Endodermal cell (in vitro differentiated cells): ENCODE results near the gene SEC14L2. TPM values are rescaled to one million over a fixed set of nuclear protein-coding genes. Genes with fewer than 3 reads are reported as not detected.
A peak's percentile ranks its signal among the peaks of the same experiment; 100 is the strongest.

Experiments used
- DNase-seq: peaks from one replicate; pipeline ENCODE4 v3.0.0-alpha.2; 2017
- H3K27ac ChIP-seq: 2 replicates; pipeline ENCODE4 v1.5.1; 2013; ENCODE audit warnings: mild to moderate bottlenecking, low read depth, low read length, moderate library complexity
- H3K27me3 ChIP-seq: 2 replicates; pipeline ENCODE4 v1.6.1; 2013; ENCODE audit warnings: mild to moderate bottlenecking, low read length, moderate library complexity; ENCODE audit not compliant: insufficient read depth, control insufficient read depth, poor library complexity, severe bottlenecking
- H3K36me3 ChIP-seq: 2 replicates; pipeline ENCODE4 v1.7.0; 2013; ENCODE audit warnings: mild to moderate bottlenecking, low read length, moderate library complexity; ENCODE audit not compliant: control insufficient read depth, insufficient read depth
- H3K4me1 ChIP-seq: one replicate; pipeline ENCODE4 v1.7.0; 2013; ENCODE audit warnings: low read length; ENCODE audit not compliant: control insufficient read depth, insufficient read depth
- H3K4me3 ChIP-seq: 2 replicates; pipeline ENCODE4 v1.5.1; 2013; ENCODE audit warnings: mild to moderate bottlenecking, low read length, moderate library complexity
- H3K9ac ChIP-seq: 2 replicates; pipeline ENCODE4 v1.6.1; 2013; ENCODE audit warnings: mild to moderate bottlenecking, low read length, moderate library complexity; ENCODE audit not compliant: poor library complexity, severe bottlenecking; ENCODE audit errors: extremely low read depth
- H3K9me3 ChIP-seq: 2 replicates; pipeline ENCODE4 v1.6.1; 2013; ENCODE audit warnings: mild to moderate bottlenecking, low read length, moderate library complexity; ENCODE audit not compliant: control insufficient read depth
- H3K27ac Mint-ChIP-seq: 2 replicates; pipeline ENCODE4 v1.8.0; 2020; ENCODE audit warnings: mixed read lengths
- H3K27me3 Mint-ChIP-seq: 2 replicates; pipeline ENCODE4 v1.8.0; 2021; ENCODE audit warnings: mild to moderate bottlenecking, mixed read lengths; ENCODE audit not compliant: insufficient read depth
- H3K36me3 Mint-ChIP-seq: 2 replicates; pipeline ENCODE4 v1.8.0; 2020; ENCODE audit warnings: low read depth, mixed read lengths
- H3K4me1 Mint-ChIP-seq: 2 replicates; pipeline ENCODE4 v1.8.0; 2020; ENCODE audit warnings: mixed read lengths
- H3K4me3 Mint-ChIP-seq: 2 replicates; pipeline ENCODE4 v1.8.0; 2020; ENCODE audit warnings: mild to moderate bottlenecking, moderate library complexity, mixed read lengths
- H3K9me3 Mint-ChIP-seq: 2 replicates; pipeline ENCODE4 v1.8.0; 2020; ENCODE audit warnings: mild to moderate bottlenecking, mixed read lengths
- WGBS, 2 experiments: methylation state at CpG; one replicate each; pipeline versions ENCODE4 v1.1.5 to v1.1.7; 2013; ENCODE audit warnings: missing lambda C conversion rate in 2 of 2, mixed read lengths in 1 of 2; ENCODE audit not compliant: insufficient coverage in 1 of 2, insufficient read length in 1 of 2; 5-methylcytosine and 5-hydroxymethylcytosine counted together
- total RNA-seq, 2 donors: library from RNA; stranded (reverse); fragmentation: NEBNext Ultra II Directional in 1 of 2; extraction: Animal tissue kit (Norgen Biotek cat#: 25700) in 1 of 2; gene quantifications; 2 replicates in 1 of 2; 3 replicates in 1 of 2; pipeline ENCODE4 v1.2.1, GENCODE V29; 2021
- TF ChIP-seq, protein P1 (sequence below): fragments of 200-600 bp; sonication (generic); conservative IDR thresholded peaks from 2 replicates; pipeline ENCODE4 v1.5.0; 2021; ENCODE audit warnings: antibody characterized with exemption, mild to moderate bottlenecking

SEC14L2 gene
- total RNA-seq, 2 donors from 2014 or later: 13.9 to 19.1 TPM

DNA sequence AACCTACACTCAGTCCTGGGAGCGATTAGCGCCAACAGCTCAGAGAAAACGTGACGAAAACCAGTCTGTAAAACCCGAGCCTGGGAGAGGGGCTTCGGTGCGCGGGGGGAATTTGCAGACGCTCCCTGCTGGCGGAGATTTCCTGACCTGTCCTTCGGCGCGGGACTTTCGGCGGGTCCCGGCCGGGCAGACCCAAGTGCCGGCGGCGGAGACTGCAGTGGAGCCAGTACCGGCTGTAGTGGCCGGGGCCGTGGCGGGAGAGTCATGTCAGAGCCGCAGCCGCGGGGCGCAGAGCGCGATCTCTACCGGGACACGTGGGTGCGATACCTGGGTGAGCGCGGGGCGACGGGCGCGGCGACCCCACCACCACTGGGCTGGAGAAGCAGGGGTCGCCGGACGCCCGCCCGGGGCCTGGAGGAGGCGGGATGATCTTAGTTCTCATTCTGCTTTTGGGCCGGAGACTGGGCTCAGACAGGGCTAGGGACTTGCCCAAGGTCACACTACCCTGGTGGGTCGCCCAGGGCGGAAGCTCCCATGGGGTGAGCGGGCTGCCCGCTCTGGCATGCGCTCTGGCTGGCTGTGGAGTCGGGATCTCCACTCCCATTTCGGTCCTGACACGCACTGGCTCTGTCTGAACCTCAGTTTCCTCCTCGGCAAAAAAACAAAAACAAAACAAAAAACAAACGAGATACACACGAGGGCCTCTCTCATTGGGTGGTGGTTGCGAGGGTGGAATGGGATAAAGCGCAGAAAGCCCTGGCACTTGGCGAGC lies 29.0 kb downstream of the SEC14L2 start, which contains the start of gene MTFP1:
Gene MTFP1 (plus strand): TSS at position 153 of the 772 bp plus-strand sequence. CDS start 112 bp downstream, at position 265.
- H3K36me3 Mint-ChIP-seq: peaks cover 16% of the 10 kb centered on the region
- H3K4me3 Mint-ChIP-seq: peak within 1 kb of the TSS; percentile 79
- WGBS, 2 experiments: 0 to 2% methylated on average over 35 to 61 of the region's 61 CpGs
- TF ChIP-seq, protein P1, sequence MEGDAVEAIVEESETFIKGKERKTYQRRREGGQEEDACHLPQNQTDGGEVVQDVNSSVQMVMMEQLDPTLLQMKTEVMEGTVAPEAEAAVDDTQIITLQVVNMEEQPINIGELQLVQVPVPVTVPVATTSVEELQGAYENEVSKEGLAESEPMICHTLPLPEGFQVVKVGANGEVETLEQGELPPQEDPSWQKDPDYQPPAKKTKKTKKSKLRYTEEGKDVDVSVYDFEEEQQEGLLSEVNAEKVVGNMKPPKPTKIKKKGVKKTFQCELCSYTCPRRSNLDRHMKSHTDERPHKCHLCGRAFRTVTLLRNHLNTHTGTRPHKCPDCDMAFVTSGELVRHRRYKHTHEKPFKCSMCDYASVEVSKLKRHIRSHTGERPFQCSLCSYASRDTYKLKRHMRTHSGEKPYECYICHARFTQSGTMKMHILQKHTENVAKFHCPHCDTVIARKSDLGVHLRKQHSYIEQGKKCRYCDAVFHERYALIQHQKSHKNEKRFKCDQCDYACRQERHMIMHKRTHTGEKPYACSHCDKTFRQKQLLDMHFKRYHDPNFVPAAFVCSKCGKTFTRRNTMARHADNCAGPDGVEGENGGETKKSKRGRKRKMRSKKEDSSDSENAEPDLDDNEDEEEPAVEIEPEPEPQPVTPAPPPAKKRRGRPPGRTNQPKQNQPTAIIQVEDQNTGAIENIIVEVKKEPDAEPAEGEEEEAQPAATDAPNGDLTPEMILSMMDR: no peak
- peak; percentile 94 for DNase-seq
- Histone ChIP-seq H3K36me3 (peaks cover 15% of the 10 kb centered on the region), H3K9ac (peak within 1 kb of the TSS; percentile 71), H3K4me1 (peaks cover 19% of the 10 kb centered on the region), H3K4me3 (peak within 1 kb of the TSS; percentile 88), H3K27me3 (no peaks in the 10 kb centered on the region), H3K9me3 (no peaks in the 10 kb centered on the region), H3K27ac (no peak within 1 kb of the TSS)
- no peaks in the 10 kb centered on the region for H3K27me3 Mint-ChIP-seq
- H3K9me3 Mint-ChIP-seq: no peaks in the 10 kb centered on the region
- peak within 1 kb of the TSS; percentile 97 for H3K27ac Mint-ChIP-seq
- peaks cover 29% of the 10 kb centered on the region for H3K4me1 Mint-ChIP-seq

DNA sequence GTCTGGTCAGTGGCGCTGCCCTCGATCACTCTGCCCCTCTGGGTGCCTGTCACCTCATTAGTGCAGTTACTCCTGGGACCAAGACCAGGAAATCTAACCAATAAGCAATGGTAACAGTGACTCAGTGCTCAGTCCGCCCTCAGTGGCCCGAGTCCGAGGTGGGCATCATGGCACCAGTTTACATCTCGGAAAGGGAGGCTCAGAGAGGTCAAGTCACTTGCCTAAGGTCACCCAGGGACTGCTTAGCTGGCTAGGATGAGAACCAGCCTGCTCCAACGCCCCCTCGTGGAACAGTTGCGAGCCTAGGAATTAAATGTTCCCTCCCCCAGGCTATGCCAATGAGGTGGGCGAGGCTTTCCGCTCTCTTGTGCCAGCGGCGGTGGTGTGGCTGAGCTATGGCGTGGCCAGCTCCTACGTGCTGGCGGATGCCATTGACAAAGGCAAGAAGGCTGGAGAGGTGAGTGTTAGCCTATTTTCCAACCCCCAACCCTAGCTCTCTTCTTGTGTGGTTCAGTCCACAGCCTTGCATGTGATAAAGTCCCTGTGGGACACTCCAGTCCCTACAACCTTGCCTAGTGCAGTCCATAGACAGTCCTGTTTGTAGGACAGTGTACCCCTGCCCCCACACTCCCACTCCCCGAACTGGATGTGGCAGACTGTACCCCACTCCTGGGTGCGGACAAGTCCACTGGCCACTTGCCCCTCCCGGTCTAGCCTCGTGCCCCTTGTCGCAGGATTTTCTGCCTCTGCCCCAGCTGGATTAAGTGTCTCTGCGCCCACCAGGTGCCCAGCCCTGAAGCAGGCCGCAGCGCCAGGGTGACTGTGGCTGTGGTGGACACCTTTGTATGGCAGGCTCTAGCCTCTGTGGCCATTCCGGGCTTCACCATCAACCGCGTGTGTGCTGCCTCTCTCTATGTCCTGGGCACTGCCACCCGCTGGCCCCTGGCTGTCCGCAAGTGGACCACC lies 29.9 kb downstream of the SEC14L2 start:
- Mint-ChIP-seq H3K27ac (peak overlapping the region; percentile 96), H3K27me3 (no peaks in the 10 kb centered on the region), H3K4me3 (peak overlapping the region; percentile 79), H3K36me3 (peaks cover 12% of the 10 kb centered on the region), H3K9me3 (no peaks in the 10 kb centered on the region), H3K4me1 (peaks cover 25% of the 10 kb centered on the region)
- H3K4me1 ChIP-seq: peaks cover 11% of the 10 kb centered on the region
- TF ChIP-seq, protein P1: peak; percentile 80
- H3K4me3 ChIP-seq: peak overlapping the region; percentile 88
- peaks cover 15% of the 10 kb centered on the region for H3K36me3 ChIP-seq
- H3K9me3 ChIP-seq: no peaks in the 10 kb centered on the region
- no peak overlapping the region for H3K9ac ChIP-seq
- H3K27me3 ChIP-seq: no peaks in the 10 kb centered on the region
- WGBS, 2 experiments: 57 to 70% methylated on average over 16 to 29 of the region's 29 CpGs
- H3K27ac ChIP-seq: no peak overlapping the region
- DNase-seq: peak; percentile 96

DNA sequence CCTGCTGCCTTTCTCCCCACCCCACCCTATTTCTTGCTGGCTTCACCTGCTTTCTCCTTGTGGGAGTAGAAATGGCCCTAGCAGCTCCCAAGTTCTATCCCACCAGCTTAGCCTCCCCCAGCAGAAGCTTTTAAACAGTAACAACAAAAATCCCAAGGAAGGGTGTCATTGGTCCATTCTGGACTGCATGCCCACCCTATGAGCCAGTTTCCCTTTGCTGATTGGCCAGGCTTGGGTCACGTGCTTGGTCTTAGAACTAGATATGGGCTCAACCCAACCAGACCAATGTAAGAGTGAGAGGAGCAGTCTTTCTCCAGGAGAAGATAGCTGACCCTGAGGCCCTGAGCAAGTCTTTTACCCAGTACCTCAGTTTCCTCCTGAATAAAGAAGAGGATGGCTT lies 31.1 kb downstream of the SEC14L2 start:
- peaks cover 2% of the 10 kb centered on the region for H3K4me1 ChIP-seq
- WGBS, 2 experiments: 76 to 86% methylated on average over 1 of the region's 1 CpG
- H3K4me3 ChIP-seq: no peak overlapping the region
- peaks cover 15% of the 10 kb centered on the region for H3K36me3 ChIP-seq
- H3K27ac ChIP-seq: no peak overlapping the region
- Mint-ChIP-seq H3K36me3 (peaks cover 12% of the 10 kb centered on the region), H3K4me3 (no peak overlapping the region), H3K27ac (no peak overlapping the region), H3K27me3 (no peaks in the 10 kb centered on the region), H3K4me1 (peaks cover 13% of the 10 kb centered on the region), H3K9me3 (no peaks in the 10 kb centered on the region)
- H3K9me3 ChIP-seq: no peaks in the 10 kb centered on the region
- H3K9ac ChIP-seq: no peak overlapping the region
- TF ChIP-seq, protein P1: no peak
- DNase-seq: no peak
- H3K27me3 ChIP-seq: no peaks in the 10 kb centered on the region
